ENCODE results near the gene FAM111A. TPM values are rescaled to one million over a fixed set of nuclear protein-coding genes. Genes with fewer than 3 reads are reported as not detected.

FAM111A gene
- total and polyA plus RNA-seq, 9 of the 15 experiments (the other 6 are each of a cell fraction or from before 2014, with no cell fraction given): 14.8 to 30.6 (median 20.1) TPM

- TF ChIP-seq, protein P1, sequence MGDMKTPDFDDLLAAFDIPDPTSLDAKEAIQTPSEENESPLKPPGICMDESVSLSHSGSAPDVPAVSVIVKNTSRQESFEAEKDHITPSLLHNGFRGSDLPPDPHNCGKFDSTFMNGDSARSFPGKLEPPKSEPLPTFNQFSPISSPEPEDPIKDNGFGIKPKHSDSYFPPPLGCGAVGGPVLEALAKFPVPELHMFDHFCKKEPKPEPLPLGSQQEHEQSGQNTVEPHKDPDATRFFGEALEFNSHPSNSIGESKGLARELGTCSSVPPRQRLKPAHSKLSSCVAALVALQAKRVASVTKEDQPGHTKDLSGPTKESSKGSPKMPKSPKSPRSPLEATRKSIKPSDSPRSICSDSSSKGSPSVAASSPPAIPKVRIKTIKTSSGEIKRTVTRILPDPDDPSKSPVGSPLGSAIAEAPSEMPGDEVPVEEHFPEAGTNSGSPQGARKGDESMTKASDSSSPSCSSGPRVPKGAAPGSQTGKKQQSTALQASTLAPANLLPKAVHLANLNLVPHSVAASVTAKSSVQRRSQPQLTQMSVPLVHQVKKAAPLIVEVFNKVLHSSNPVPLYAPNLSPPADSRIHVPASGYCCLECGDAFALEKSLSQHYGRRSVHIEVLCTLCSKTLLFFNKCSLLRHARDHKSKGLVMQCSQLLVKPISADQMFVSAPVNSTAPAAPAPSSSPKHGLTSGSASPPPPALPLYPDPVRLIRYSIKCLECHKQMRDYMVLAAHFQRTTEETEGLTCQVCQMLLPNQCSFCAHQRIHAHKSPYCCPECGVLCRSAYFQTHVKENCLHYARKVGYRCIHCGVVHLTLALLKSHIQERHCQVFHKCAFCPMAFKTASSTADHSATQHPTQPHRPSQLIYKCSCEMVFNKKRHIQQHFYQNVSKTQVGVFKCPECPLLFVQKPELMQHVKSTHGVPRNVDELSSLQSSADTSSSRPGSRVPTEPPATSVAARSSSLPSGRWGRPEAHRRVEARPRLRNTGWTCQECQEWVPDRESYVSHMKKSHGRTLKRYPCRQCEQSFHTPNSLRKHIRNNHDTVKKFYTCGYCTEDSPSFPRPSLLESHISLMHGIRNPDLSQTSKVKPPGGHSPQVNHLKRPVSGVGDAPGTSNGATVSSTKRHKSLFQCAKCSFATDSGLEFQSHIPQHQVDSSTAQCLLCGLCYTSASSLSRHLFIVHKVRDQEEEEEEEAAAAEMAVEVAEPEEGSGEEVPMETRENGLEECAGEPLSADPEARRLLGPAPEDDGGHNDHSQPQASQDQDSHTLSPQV (IDR thresholded peaks at IDR 0.05): peak; percentile 82; the same call in 1 of the 2 replicates
- TF ChIP-seq ZNF263 (CRISPR knock-in tag; IDR thresholded peaks at IDR 0.05; ENCODE audit: borderline replicate concordance) (peak; percentile 77), MEIS2 (IDR thresholded peaks at IDR 0.05; ENCODE audit: partially characterized antibody) (peak; percentile 26), CHD2 (IDR thresholded peaks at IDR 0.05; ENCODE audit: low read depth, low read length) (peak; percentile 42; the same call in 1 of the 2 replicates), NCOA2 (IDR thresholded peaks at IDR 0.05; ENCODE audit: partially characterized antibody in 2 of 2) (no peak), CREB3 (tag; conservative IDR thresholded peaks at IDR 0.05; ENCODE audit: low read depth) (peak; percentile 36; the same call in 1 of the 2 replicates), SAFB (IDR thresholded peaks at IDR 0.05; ENCODE audit: borderline replicate concordance, low read depth, low read length) (0 out of 2 replicates have a peak, but pooled peaks have one; percentile 37), FOXP1 (CRISPR knock-in tag; IDR thresholded peaks at IDR 0.05) (peak; percentile 95), TRIM24 (IDR thresholded peaks at IDR 0.05) (peak; percentile 85 to 90), SOX6 (IDR thresholded peaks at IDR 0.05) (peak; percentile 62), PATZ1 (CRISPR knock-in tag; IDR thresholded peaks at IDR 0.05; ENCODE audit: borderline replicate concordance) (no peak)
- TF ChIP-seq, protein P2, sequence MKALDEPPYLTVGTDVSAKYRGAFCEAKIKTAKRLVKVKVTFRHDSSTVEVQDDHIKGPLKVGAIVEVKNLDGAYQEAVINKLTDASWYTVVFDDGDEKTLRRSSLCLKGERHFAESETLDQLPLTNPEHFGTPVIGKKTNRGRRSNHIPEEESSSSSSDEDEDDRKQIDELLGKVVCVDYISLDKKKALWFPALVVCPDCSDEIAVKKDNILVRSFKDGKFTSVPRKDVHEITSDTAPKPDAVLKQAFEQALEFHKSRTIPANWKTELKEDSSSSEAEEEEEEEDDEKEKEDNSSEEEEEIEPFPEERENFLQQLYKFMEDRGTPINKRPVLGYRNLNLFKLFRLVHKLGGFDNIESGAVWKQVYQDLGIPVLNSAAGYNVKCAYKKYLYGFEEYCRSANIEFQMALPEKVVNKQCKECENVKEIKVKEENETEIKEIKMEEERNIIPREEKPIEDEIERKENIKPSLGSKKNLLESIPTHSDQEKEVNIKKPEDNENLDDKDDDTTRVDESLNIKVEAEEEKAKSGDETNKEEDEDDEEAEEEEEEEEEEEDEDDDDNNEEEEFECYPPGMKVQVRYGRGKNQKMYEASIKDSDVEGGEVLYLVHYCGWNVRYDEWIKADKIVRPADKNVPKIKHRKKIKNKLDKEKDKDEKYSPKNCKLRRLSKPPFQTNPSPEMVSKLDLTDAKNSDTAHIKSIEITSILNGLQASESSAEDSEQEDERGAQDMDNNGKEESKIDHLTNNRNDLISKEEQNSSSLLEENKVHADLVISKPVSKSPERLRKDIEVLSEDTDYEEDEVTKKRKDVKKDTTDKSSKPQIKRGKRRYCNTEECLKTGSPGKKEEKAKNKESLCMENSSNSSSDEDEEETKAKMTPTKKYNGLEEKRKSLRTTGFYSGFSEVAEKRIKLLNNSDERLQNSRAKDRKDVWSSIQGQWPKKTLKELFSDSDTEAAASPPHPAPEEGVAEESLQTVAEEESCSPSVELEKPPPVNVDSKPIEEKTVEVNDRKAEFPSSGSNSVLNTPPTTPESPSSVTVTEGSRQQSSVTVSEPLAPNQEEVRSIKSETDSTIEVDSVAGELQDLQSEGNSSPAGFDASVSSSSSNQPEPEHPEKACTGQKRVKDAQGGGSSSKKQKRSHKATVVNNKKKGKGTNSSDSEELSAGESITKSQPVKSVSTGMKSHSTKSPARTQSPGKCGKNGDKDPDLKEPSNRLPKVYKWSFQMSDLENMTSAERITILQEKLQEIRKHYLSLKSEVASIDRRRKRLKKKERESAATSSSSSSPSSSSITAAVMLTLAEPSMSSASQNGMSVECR (CRISPR knock-in tag; IDR thresholded peaks at IDR 0.05): peak; percentile 95
- TF ChIP-seq, protein P3, sequence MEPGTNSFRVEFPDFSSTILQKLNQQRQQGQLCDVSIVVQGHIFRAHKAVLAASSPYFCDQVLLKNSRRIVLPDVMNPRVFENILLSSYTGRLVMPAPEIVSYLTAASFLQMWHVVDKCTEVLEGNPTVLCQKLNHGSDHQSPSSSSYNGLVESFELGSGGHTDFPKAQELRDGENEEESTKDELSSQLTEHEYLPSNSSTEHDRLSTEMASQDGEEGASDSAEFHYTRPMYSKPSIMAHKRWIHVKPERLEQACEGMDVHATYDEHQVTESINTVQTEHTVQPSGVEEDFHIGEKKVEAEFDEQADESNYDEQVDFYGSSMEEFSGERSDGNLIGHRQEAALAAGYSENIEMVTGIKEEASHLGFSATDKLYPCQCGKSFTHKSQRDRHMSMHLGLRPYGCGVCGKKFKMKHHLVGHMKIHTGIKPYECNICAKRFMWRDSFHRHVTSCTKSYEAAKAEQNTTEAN (CRISPR knock-in tag; IDR thresholded peaks at IDR 0.05): peak; percentile 90
Measured at GRCh38 chr11:59144579-59145345, 2.1 kb downstream of the FAM111A start (continued).
